Endometrial microvascular endothelial cells (primary cell): ENCODE results near the gene MAEA. TPM values are rescaled to one million over a fixed set of nuclear protein-coding genes. Genes with fewer than 3 reads are reported as not detected.

ENCODE experiments used
- in situ Hi-C: cut with HindIII; loops from 2 replicates; pipeline ENCODE4 v1.10.0; 2017; ENCODE audit warnings: low sequenced_read_pairs, low pct_unique_long_range_greater_than_20kb; ENCODE audit errors: inconsistent ontology term
- total RNA-seq: library from RNA; depleted of rRNA; stranded (reverse); fragments of >200 nt; gene quantifications from one replicate; pipeline ENCODE4 v1.2.3, GENCODE V29; 2015; ENCODE audit errors: inconsistent ontology term

MAEA gene
- total RNA-seq, 1 donor from 2014 or later: 61.2 TPM

GRCh38 chr4:1342003-1342402 lies 52.3 kb downstream of the MAEA start:
- in situ Hi-C loops: no loop called here

GRCh38 chr4:1344696-1345095 lies 55.0 kb downstream of the MAEA start:
- in situ Hi-C loops: no loop called here

GRCh38 chr4:1345903-1346780 lies 56.5 kb downstream of the MAEA start:
- in situ Hi-C loops: no loop called here

- in situ Hi-C loops: no loop called here
These were observed 57.2 kb downstream of the MAEA start, which contains the start of gene UVSSA for GRCh38 chr4:1346781-1347409. Gene UVSSA (plus strand): TSS chr4:1347208. CDS start chr4:1348092, 884 bp downstream.

GRCh38 chr4:1347410-1347864 lies 57.7 kb downstream of the MAEA start:
- in situ Hi-C loops: no loop called here

- in situ Hi-C loops: no loop called here
These were observed 58.4 kb downstream of the MAEA start for GRCh38 chr4:1348014-1348513.

- in situ Hi-C loops: no loop called here
These were observed 59.1 kb downstream of the MAEA start for GRCh38 chr4:1348746-1349145.

GRCh38 chr4:1349359-1350168 lies 59.9 kb downstream of the MAEA start:
- in situ Hi-C loops: no loop called here

GRCh38 chr4:1350169-1350520 lies 60.5 kb downstream of the MAEA start:
- in situ Hi-C loops: no loop called here

- in situ Hi-C loops: no loop called here
These were observed 62.3 kb downstream of the MAEA start for GRCh38 chr4:1351854-1352566.

- in situ Hi-C loops: no loop called here
These were observed 62.8 kb downstream of the MAEA start for GRCh38 chr4:1352567-1352900.

GRCh38 chr4:1353186-1354055 lies 63.7 kb downstream of the MAEA start:
- in situ Hi-C loops: no loop called here

GRCh38 chr4:1354136-1354982 lies 64.7 kb downstream of the MAEA start:
- in situ Hi-C loops: no loop called here

GRCh38 chr4:1354983-1355275 lies 65.2 kb downstream of the MAEA start:
- in situ Hi-C loops: no loop called here

- in situ Hi-C loops: no loop called here
These were observed 65.7 kb downstream of the MAEA start for GRCh38 chr4:1355378-1355777.

- in situ Hi-C loops: no loop called here
These were observed 66.7 kb downstream of the MAEA start for GRCh38 chr4:1356181-1356998.
